K562 (cell line): ENCODE measurements around the gene RALGPS1. TPM values are rescaled to one million over a fixed set of nuclear protein-coding genes. Genes with fewer than 3 reads are reported as not detected.

Experiments
- HDAC3 ChIP-seq: fragments of 450-650 bp; IDR thresholded peaks from 2 replicates; pipeline ENCODE4 v1.6.1; 2018; ENCODE audit warnings: borderline replicate concordance, mild to moderate bottlenecking, moderate library complexity; ENCODE audit not compliant: partially characterized antibody
- L3MBTL2 ChIP-seq: fragments of 450-650 bp; IDR thresholded peaks from 2 replicates; pipeline ENCODE4 v1.6.1; 2016; ENCODE audit warnings: mild to moderate bottlenecking, moderate library complexity
- PURB ChIP-seq: sonication (generic); formaldehyde crosslinking; IDR thresholded peaks from 2 replicates; pipeline ENCODE4 v1.9.0; 2021; ENCODE audit warnings: low read depth, mild to moderate bottlenecking, missing genetic modification reagents
- RBM14 ChIP-seq: fragments of 200-400 bp; formaldehyde crosslinking; IDR thresholded peaks from 2 replicates; pipeline ENCODE4 v1.6.1; 2018; ENCODE audit warnings: low read depth, mild to moderate bottlenecking, low read length, moderate library complexity, borderline replicate concordance; ENCODE audit not compliant: insufficient read depth
- TCFL5 ChIP-seq: fragments of 250-450 bp; sonication (Bioruptor Pico); conservative IDR thresholded peaks from 2 replicates; pipeline ENCODE4 v1.6.1; 2021; ENCODE audit warnings: mild to moderate bottlenecking, moderate library complexity, matching md5 sums
- TSC22D4 ChIP-seq: fragments of 450-650 bp; IDR thresholded peaks from 2 replicates; pipeline ENCODE4 v1.6.1; 2016; ENCODE audit warnings: missing genetic modification characterization, missing biosample characterization, control low read depth
- ZBTB1 ChIP-seq: sonication (generic); formaldehyde crosslinking; IDR thresholded peaks from 2 replicates; pipeline ENCODE4 v1.8.1; 2023; ENCODE audit warnings: missing genetic modification reagents, low read depth, mild to moderate bottlenecking, borderline replicate concordance
- polyA plus RNA-seq, 8 experiments: library from polyadenylated mRNA; depleted of rRNA in 4 of 8; stranded (reverse) in 5 of 8; unstranded in 3 of 8; fragments of >200 nt; fragmentation: Nextera tagmentation in 2 of 8; fragmentation: Illumina TruSeq in 1 of 8; extraction: Ambion mirVana in 2 of 8; extraction: Trizol in 1 of 8; gene quantifications; 2 replicates each; pipeline versions ENCODE4 v1.2.1 to v1.2.3, GENCODE V29; 2011 to 2014; ENCODE audit warnings: inconsistent platforms in 1 of 8, missing spikeins in 1 of 8
- total RNA-seq, 7 experiments: library from RNA; depleted of rRNA in 6 of 7; stranded (reverse); fragments of >200 nt in 6 of 7; fragmentation: Illumina TruSeq in 2 of 7; extraction: Trizol in 2 of 7; gene quantifications; 2 replicates each; pipeline versions ENCODE4 v1.2.1 to v1.2.3, GENCODE V29; 2011 to 2021; ENCODE audit warnings: low replicate concordance in 1 of 7
- TF ChIP-seq, protein P1 (sequence below), 2 experiments: IDR thresholded peaks in 1 of 2; conservative IDR thresholded peaks in 1 of 2; 2 replicates each; pipeline ENCODE4 v1.6.1; 2016; ENCODE audit warnings: low read depth in 2 of 2, mild to moderate bottlenecking in 1 of 2, missing compliant biosample characterization in 1 of 2, missing genetic modification characterization in 1 of 2, moderate library complexity in 1 of 2
- TF ChIP-seq, protein P2 (sequence below): fragments of 250-450 bp; sonication (Bioruptor Pico); IDR thresholded peaks from 2 replicates; pipeline ENCODE4 v1.8.0; 2021; ENCODE audit warnings: borderline replicate concordance, mild to moderate bottlenecking, moderate library complexity; ENCODE audit not compliant: poor library complexity, severe bottlenecking

Gene RALGPS1
- total and polyA plus RNA-seq, 9 of the 15 experiments (the other 6 are each of a cell fraction or from before 2014, with no cell fraction given) = 0.04 to 2.6 (median 1.5) TPM

DNA sequence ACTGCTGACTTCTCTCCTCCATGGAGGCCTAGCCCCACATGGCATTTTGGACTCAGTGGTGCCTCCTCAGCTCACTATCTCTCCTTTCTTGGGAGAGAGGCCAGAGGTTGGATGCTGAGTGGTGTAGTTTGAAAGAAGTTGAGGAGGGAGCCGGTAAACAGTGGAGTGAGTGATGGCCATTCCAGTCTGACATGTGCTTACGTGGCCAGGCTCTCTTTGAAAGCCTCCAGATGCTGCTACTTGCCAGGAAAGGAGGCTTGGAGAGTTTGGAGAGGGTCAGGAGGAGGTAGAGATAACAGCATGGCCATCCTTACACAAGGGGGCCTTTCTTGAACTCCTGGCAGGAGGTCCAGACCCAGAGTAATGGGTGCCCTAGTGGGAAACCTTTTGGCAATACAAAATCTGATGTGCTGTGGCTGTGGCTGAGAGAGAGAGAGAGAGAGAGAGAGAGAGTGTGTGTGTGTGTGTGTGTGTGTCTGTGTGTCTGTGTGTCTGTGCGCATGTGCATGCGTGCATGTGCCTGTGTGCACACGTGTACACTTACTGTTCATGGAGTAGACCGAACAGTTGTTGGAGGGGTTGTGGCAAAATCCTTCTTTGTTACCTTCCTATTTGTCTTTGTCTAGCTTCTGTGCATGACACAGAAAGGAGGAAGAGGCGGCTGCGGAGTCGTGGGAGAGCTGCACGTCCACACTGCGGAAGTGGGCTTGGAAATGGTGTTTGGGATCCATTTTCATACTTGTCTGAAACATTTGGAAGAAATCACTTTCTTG is 37.8 kb downstream of the RALGPS1 start (continued):
- TF ChIP-seq, protein P1, sequence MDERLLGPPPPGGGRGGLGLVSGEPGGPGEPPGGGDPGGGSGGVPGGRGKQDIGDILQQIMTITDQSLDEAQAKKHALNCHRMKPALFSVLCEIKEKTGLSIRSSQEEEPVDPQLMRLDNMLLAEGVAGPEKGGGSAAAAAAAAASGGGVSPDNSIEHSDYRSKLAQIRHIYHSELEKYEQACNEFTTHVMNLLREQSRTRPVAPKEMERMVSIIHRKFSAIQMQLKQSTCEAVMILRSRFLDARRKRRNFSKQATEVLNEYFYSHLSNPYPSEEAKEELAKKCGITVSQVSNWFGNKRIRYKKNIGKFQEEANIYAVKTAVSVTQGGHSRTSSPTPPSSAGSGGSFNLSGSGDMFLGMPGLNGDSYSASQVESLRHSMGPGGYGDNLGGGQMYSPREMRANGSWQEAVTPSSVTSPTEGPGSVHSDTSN (CRISPR knock-in tag; IDR thresholded peaks at IDR 0.05; ENCODE audit: low read depth) = no peak
- TF ChIP-seq, protein P1 (tag; conservative IDR thresholded peaks at IDR 0.05; ENCODE audit: low read depth) = peak; percentile 22; the same call in 1 of the 2 replicates
- TF ChIP-seq L3MBTL2 (no peak), HDAC3 (no peak), TSC22D4 (tag) (no peak), PURB (CRISPR knock-in tag) (no peak), TCFL5 (no peak), ZBTB1 (no peak), RBM14 (no peak)
- TF ChIP-seq, protein P2, sequence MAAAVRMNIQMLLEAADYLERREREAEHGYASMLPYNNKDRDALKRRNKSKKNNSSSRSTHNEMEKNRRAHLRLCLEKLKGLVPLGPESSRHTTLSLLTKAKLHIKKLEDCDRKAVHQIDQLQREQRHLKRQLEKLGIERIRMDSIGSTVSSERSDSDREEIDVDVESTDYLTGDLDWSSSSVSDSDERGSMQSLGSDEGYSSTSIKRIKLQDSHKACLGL (CRISPR knock-in tag) = no peak
